Brain microvascular endothelial cell (primary cell): ENCODE measurements around the gene SLFN5.

ENCODE experiments used
- DNase-seq: peaks from one replicate; pipeline ENCODE4 v3.0.0-alpha.2; 2020
- H3K27ac ChIP-seq: fragments of 250-450 bp; sonication (Bioruptor Pico); 2 replicates; pipeline ENCODE4 v1.5.1; 2020; ENCODE audit warnings: mild to moderate bottlenecking, moderate library complexity
- H3K27me3 ChIP-seq: fragments of 250-450 bp; sonication (Bioruptor Pico); replicated peaks from 2 replicates; pipeline ENCODE4 v1.5.1; 2020; ENCODE audit warnings: mild to moderate bottlenecking
- H3K36me3 ChIP-seq: fragments of 250-450 bp; sonication (Bioruptor Pico); replicated peaks from 2 replicates; pipeline ENCODE4 v1.5.1; 2020; ENCODE audit warnings: mild to moderate bottlenecking
- H3K4me3 ChIP-seq: 2 replicates; pipeline ENCODE4 v1.5.1; 2011; ENCODE audit warnings: low read depth, mild to moderate bottlenecking, control low read depth, low read length, moderate library complexity
- CTCF ChIP-seq: IDR thresholded peaks from 2 replicates; pipeline ENCODE4 v1.5.1; 2011; ENCODE audit warnings: low read depth, mild to moderate bottlenecking, moderate library complexity, low read length, control low read depth, inconsistent platforms; ENCODE audit errors: missing control alignments
- in situ Hi-C: cut with HindIII; loops from 2 replicates; pipeline ENCODE4 v1.10.0; 2017; ENCODE audit warnings: low sequenced_read_pairs, low pct_ligation_motif_present

The SLFN5 gene

GRCh38 chr17:35238821-35239220, 4.1 kb upstream of the SLFN5 start:
- TF ChIP-seq CTCF = no peak
- Histone ChIP-seq H3K4me3 (no peak overlapping the region), H3K27me3 (no peaks in the 10 kb centered on the region), H3K36me3 (no peaks in the 10 kb centered on the region), H3K27ac (no peak overlapping the region)
- DNase-seq = peak; percentile 43
- in situ Hi-C loops = no loop called here

- Histone ChIP-seq H3K27me3 (no peaks in the 10 kb centered on the region), H3K27ac (no peak overlapping the region), H3K4me3 (no peak overlapping the region), H3K36me3 (no peaks in the 10 kb centered on the region)
- no peak for TF ChIP-seq CTCF
- in situ Hi-C loops = no loop called here
- DNase-seq = no peak
These were observed 3.0 kb upstream of the SLFN5 start for GRCh38 chr17:35239823-35240222.

GRCh38 chr17:35240861-35241260, 2.0 kb upstream of the SLFN5 start:
- TF ChIP-seq CTCF = no peak
- Histone ChIP-seq H3K27me3 (no peaks in the 10 kb centered on the region), H3K36me3 (no peaks in the 10 kb centered on the region), H3K27ac (no peak overlapping the region), H3K4me3 (no peak overlapping the region)
- no peak for DNase-seq
- in situ Hi-C loops = no loop called here

GRCh38 chr17:35241520-35241919, 1.4 kb upstream of the SLFN5 start:
- TF ChIP-seq CTCF = no peak
- DNase-seq = no peak
- in situ Hi-C loops = no loop called here
- Histone ChIP-seq H3K27ac (no peak overlapping the region), H3K4me3 (no peak overlapping the region), H3K27me3 (no peaks in the 10 kb centered on the region), H3K36me3 (no peaks in the 10 kb centered on the region)

- H3K27me3 ChIP-seq = no peaks in the 10 kb centered on the region
- peak; percentile 39 for DNase-seq
- H3K27ac ChIP-seq = peak overlapping the region; percentile 99
- peaks cover 3% of the 10 kb centered on the region for H3K36me3 ChIP-seq
- peak; percentile 54 for TF ChIP-seq CTCF
- peak overlapping the region; percentile 90 for H3K4me3 ChIP-seq
- in situ Hi-C loops = no loop called here
These were observed 591 bp upstream of the SLFN5 start for GRCh38 chr17:35242158-35242804.
